Suprapubic skin (tissue), 4 donors: Measurements from ENCODE around the gene SND1. TPM values are rescaled to one million over a fixed set of nuclear protein-coding genes. Genes with fewer than 3 reads are reported as not detected.

Experiments used
- DNase-seq, 2 donors: peaks; one replicate each; pipeline ENCODE4 v3.0.0-alpha.2; 2019; ENCODE audit warnings: low spot score in 2 of 2
- H3K27ac ChIP-seq: fragments of 200-600 bp; sonication (generic); one replicate; pipeline ENCODE4 v1.5.1; 2019
- H3K27me3 ChIP-seq: fragments of 200-600 bp; sonication (generic); one replicate; pipeline ENCODE4 v1.5.1; 2019
- H3K36me3 ChIP-seq: fragments of 200-600 bp; sonication (generic); one replicate; pipeline ENCODE4 v1.5.1; 2019
- H3K4me1 ChIP-seq: fragments of 200-600 bp; sonication (generic); one replicate; pipeline ENCODE4 v1.5.1; 2019
- H3K4me3 ChIP-seq: fragments of 200-600 bp; sonication (generic); one replicate; pipeline ENCODE4 v1.5.1; 2019; ENCODE audit warnings: mild to moderate bottlenecking
- H3K9me3 ChIP-seq: fragments of 200-600 bp; sonication (generic); one replicate; pipeline ENCODE4 v1.5.1; 2019
- CTCF ChIP-seq, 2 donors: fragments of 200-600 bp in 1 of 2; fragments of 450-650 bp in 1 of 2; sonication (generic) in 1 of 2; IDR thresholded peaks; one replicate each; pipeline ENCODE4 v1.5.1; 2016 to 2019; ENCODE audit warnings: antibody characterized with exemption in 2 of 2, mild to moderate bottlenecking in 1 of 2, moderate library complexity in 1 of 2
- EP300 ChIP-seq: sonication (generic); formaldehyde crosslinking; IDR thresholded peaks from one replicate; pipeline ENCODE4 v1.6.1; 2017; ENCODE audit warnings: antibody characterized with exemption
- POLR2A ChIP-seq, 2 donors: fragments of 450-650 bp; IDR thresholded peaks; one replicate each; pipeline ENCODE4 v1.6.1; 2017; ENCODE audit warnings: antibody characterized with exemption in 2 of 2, mild to moderate bottlenecking in 2 of 2, moderate library complexity in 2 of 2
- POLR2AphosphoS5 ChIP-seq, 3 donors: sonication (generic); formaldehyde crosslinking; IDR thresholded peaks; one replicate each; pipeline ENCODE4 v1.6.1; 2017; ENCODE audit warnings: antibody characterized with exemption in 3 of 3
- WGBS: methylation state at CpG from one replicate; pipeline ENCODE4 v1.1.5; 2018; 5-methylcytosine and 5-hydroxymethylcytosine counted together
- total RNA-seq, 4 donors: library from RNA; depleted of rRNA; stranded (reverse); fragments of >200 nt; gene quantifications; one replicate each; pipeline ENCODE4 v1.1.0, GENCODE V29; 2016

SND1 gene
- total RNA-seq, 4 donors from 2014 or later, result 72.2 to 99.8 (median 77.2) TPM

- H3K9me3 ChIP-seq, result no peaks in the 10 kb centered on the region
- no peak for DNase-seq
- TF ChIP-seq EP300 (no peak), POLR2A (IDR thresholded peaks at IDR 0.05) (no peak), CTCF (IDR thresholded peaks at IDR 0.05) (no peak), POLR2AphosphoS5 (IDR thresholded peaks at IDR 0.05) (no peak)
- no peaks in the 10 kb centered on the region for H3K27me3 ChIP-seq
- no peaks in the 10 kb centered on the region for H3K4me1 ChIP-seq
- H3K4me3 ChIP-seq, result no peak overlapping the region
- no peaks in the 10 kb centered on the region for H3K36me3 ChIP-seq
- WGBS, result 80% methylated on average over 1 of the region's 1 CpG
- H3K27ac ChIP-seq, result no peak overlapping the region
Measured at GRCh38 chr7:127946847-127947246, 294.9 kb downstream of the SND1 start.

GRCh38 chr7:127948312-127948711, 296.3 kb downstream of the SND1 start:
- WGBS, result 90% methylated on average over 2 of the region's 2 CpGs
- Histone ChIP-seq H3K27ac (no peak overlapping the region), H3K9me3 (no peaks in the 10 kb centered on the region), H3K4me1 (no peaks in the 10 kb centered on the region), H3K36me3 (no peaks in the 10 kb centered on the region), H3K4me3 (no peak overlapping the region), H3K27me3 (no peaks in the 10 kb centered on the region)
- TF ChIP-seq POLR2A (IDR thresholded peaks at IDR 0.05), result no peak
- no peak for TF ChIP-seq CTCF (IDR thresholded peaks at IDR 0.05)
- no peak for TF ChIP-seq POLR2AphosphoS5 (IDR thresholded peaks at IDR 0.05)
- TF ChIP-seq EP300, result no peak
- DNase-seq, result no peak

- no peaks in the 10 kb centered on the region for H3K4me1 ChIP-seq
- H3K9me3 ChIP-seq, result no peaks in the 10 kb centered on the region
- H3K27ac ChIP-seq, result no peak overlapping the region
- 95% methylated on average over 2 of the region's 2 CpGs for WGBS
- DNase-seq, result no peak
- TF ChIP-seq CTCF (IDR thresholded peaks at IDR 0.05) (no peak), POLR2AphosphoS5 (IDR thresholded peaks at IDR 0.05) (no peak), POLR2A (IDR thresholded peaks at IDR 0.05) (no peak), EP300 (no peak)
- no peaks in the 10 kb centered on the region for H3K27me3 ChIP-seq
- H3K4me3 ChIP-seq, result no peak overlapping the region
- no peaks in the 10 kb centered on the region for H3K36me3 ChIP-seq
Measured at GRCh38 chr7:127948930-127949329, 296.9 kb downstream of the SND1 start.

- Histone ChIP-seq H3K27ac (no peak overlapping the region), H3K36me3 (no peaks in the 10 kb centered on the region), H3K27me3 (no peaks in the 10 kb centered on the region), H3K4me3 (no peak overlapping the region), H3K4me1 (no peaks in the 10 kb centered on the region), H3K9me3 (no peaks in the 10 kb centered on the region)
- no peak for DNase-seq
- TF ChIP-seq POLR2AphosphoS5 (IDR thresholded peaks at IDR 0.05), result no peak
- no peak for TF ChIP-seq POLR2A (IDR thresholded peaks at IDR 0.05)
- no peak for TF ChIP-seq CTCF (IDR thresholded peaks at IDR 0.05)
- no peak for TF ChIP-seq EP300
- WGBS, result 67% methylated on average over 1 of the region's 1 CpG
Measured at GRCh38 chr7:127949769-127950222, 297.8 kb downstream of the SND1 start.

DNA sequence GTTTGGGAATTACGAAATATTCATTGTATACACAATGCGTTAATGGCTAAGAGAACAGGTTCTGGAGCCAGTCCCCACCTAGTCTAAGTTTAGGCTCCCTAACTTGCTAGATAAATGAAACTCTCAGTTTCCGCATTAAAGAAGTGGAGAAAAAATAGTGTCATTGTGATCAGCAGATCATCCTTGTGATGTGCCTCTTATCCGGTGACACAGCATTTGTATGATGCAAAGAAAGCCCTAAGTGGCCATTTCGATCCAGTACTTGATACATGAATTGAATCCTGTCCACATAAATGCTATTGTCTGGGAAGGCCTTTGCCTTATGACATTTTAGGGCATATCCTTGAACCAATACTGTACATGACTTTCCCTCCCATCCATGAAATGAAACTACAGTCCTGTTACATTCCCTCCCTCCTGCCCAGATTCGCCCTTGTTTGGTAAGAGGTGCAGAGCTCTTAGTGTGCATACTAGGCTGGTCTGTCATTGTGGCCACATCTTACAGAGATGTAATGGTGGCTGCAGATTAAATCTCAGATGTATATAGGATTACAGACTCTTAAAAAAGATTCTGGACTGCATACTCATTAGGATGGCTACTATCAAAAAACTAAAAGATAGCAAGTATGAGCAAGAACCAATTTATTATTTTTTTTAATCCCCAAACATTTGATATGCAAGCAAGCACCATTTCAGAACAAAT, 298.4 kb downstream of the SND1 start:
- WGBS, result 91% methylated on average over 6 of the region's 6 CpGs
- TF ChIP-seq CTCF (IDR thresholded peaks at IDR 0.05) (no peak), POLR2AphosphoS5 (IDR thresholded peaks at IDR 0.05) (no peak), EP300 (no peak), POLR2A (IDR thresholded peaks at IDR 0.05) (no peak)
- Histone ChIP-seq H3K27me3 (no peaks in the 10 kb centered on the region), H3K4me1 (no peaks in the 10 kb centered on the region), H3K27ac (no peak overlapping the region), H3K36me3 (no peaks in the 10 kb centered on the region), H3K9me3 (no peaks in the 10 kb centered on the region), H3K4me3 (no peak overlapping the region)
- DNase-seq, result no peak
